Omental fat pad (tissue), 4 donors: Measurements from ENCODE around the gene IGF2BP1. TPM values are rescaled to one million over a fixed set of nuclear protein-coding genes. Genes with fewer than 3 reads are reported as not detected.
"Not testable (repeated sequence)": the region's sequence is repeated elsewhere in the genome, so short reads cannot be mapped to it uniquely, and the experiment has no call there.

Source experiments
- ATAC-seq: fragments of 150-250 bp; one replicate; pipeline ENCODE4 v1.9.1; 2016; ENCODE audit warnings: mild to moderate bottlenecking, moderate library complexity; ENCODE audit not compliant: low FRiP score
- DNase-seq: peaks from one replicate; pipeline ENCODE4 v3.0.0-alpha.2; 2019; ENCODE audit warnings: low spot score
- total RNA-seq, 4 donors: library from RNA; depleted of rRNA; stranded (reverse); fragments of >200 nt; gene quantifications; one replicate each; pipeline ENCODE4 v1.1.0, GENCODE V29; 2016
- TF ChIP-seq, protein P1 (sequence below), 3 donors: fragments of 450-650 bp; IDR thresholded peaks; one replicate each; pipeline ENCODE4 v1.5.1; 2016 to 2017; ENCODE audit warnings: antibody characterized with exemption in 3 of 3, mild to moderate bottlenecking in 3 of 3, moderate library complexity in 2 of 3

IGF2BP1 gene
- total RNA-seq, 4 donors from 2014 or later, result 0.16 TPM; not detected in 3

DNA sequence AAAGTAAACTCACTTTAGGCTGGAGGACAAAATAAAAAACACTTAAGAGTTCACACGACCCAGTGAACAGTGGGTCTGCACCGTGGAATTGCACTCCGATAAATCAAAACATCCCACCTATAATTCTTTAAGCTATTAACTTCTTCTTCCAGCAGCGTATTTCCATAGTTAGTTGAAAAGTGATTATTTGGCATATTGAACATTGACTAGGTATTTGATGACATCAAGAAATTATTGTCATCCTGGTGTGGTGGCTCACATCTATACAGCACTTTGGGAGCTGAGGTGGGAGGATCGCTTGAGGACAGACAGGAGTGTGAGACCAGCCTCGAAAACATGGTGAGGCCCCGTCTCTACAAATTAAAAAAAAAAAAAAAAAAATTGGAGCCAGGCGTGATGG lies 23.4 kb downstream of the IGF2BP1 start:
- DNase-seq (no peak), ATAC-seq (no peak)
- TF ChIP-seq, protein P1, sequence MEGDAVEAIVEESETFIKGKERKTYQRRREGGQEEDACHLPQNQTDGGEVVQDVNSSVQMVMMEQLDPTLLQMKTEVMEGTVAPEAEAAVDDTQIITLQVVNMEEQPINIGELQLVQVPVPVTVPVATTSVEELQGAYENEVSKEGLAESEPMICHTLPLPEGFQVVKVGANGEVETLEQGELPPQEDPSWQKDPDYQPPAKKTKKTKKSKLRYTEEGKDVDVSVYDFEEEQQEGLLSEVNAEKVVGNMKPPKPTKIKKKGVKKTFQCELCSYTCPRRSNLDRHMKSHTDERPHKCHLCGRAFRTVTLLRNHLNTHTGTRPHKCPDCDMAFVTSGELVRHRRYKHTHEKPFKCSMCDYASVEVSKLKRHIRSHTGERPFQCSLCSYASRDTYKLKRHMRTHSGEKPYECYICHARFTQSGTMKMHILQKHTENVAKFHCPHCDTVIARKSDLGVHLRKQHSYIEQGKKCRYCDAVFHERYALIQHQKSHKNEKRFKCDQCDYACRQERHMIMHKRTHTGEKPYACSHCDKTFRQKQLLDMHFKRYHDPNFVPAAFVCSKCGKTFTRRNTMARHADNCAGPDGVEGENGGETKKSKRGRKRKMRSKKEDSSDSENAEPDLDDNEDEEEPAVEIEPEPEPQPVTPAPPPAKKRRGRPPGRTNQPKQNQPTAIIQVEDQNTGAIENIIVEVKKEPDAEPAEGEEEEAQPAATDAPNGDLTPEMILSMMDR (IDR thresholded peaks at IDR 0.05), result no peak

DNA sequence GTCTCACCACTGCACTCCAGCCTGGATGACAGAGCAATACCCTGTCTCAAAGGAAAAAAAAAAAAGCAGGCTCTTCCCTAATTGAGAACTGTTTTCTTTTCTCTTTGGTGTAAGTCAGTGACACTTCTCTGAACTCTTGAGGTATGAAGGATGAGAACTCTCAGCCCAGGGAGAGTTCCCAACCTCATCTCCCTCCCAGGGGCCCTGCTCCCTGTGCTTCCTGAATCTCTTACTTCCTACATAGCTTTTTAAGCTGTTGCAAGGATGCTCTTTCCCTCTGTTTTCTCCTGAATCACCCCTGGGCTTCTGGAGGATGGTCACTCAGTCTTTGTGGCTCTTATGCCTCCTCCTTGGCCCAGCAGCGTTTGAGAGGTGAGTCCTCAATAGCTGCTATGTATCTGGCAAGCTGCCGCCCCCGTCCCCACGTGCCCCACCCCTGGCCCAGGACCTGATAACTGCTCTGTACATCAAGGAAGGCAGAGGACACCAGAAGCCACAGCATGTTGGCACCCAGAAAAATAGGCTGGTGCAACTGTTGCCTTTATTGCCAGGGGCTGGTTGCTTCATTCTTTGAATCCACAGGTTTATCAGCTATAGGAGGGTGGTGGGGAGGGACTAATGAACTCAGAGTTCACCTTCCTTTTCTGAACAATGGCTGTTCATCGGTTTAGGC lies 24.0 kb downstream of the IGF2BP1 start:
- ATAC-seq (no peak), DNase-seq (no peak)
- TF ChIP-seq, protein P1 (IDR thresholded peaks at IDR 0.05), result no peak

DNA sequence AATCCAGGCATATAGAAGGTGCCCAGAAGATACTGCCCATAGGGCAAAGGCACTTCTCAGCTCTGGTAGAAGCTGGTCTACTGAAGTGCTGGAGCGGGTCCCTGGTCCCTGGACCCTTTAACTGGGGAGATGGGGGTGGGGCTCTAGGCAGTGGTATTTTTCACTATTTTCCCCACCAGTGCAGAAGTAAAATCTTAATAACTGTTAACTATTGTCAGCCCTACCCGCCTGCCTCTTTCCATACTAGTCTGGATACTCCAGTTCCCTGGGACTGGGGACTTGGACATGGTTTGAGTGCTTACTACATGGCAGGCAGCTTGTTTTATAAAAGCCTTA lies 24.6 kb downstream of the IGF2BP1 start:
- no peak for ATAC-seq
- no peak for DNase-seq
- TF ChIP-seq, protein P1 (IDR thresholded peaks at IDR 0.05), result no peak

DNA sequence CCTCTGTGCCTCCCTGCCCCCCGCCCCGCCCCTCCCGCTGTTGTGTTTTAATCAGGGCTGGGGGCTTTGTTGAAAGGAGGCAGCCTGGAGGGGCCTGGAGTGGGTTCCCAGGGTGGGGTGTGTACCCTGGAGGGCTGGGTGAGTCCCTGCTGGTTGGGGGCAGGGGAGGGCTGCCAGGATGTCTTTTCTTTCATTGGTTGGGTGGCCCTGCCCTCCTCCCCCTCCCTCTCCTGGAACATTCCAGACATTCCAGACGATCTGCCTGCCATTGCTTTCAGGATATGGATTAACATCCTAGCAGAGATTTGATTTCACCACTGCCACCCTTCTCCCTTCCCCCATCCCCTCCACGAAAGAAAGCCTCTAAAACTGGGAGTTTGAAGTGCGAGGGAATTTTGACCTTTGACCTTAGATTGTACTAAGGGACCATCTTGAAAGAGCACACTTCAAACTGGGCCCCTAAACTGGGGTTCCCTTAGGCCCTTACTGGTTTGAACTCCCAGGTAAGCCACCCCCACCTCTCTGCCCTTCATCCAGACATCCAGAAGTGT lies 25.3 kb downstream of the IGF2BP1 start:
- ATAC-seq (no peak), DNase-seq (no peak)
- TF ChIP-seq, protein P1 (IDR thresholded peaks at IDR 0.05), result no peak

DNA sequence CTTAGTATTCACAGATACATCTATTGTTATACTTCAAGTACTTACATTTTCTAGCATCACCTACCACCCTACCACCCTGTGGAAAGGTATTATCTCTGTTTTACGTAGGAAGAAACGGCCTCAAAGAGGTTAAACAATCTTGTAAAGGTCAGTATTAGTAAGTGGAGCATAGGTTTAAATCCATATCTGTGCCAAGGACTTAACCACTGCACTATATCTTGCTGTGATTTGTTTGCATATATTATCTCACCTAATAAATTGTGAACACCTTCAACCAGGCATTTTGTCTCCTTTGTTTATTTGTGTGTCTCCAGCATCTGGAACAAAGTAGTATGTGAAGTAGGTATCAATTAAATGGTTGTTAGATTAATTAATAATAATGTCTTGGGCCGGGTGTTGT lies 27.3 kb downstream of the IGF2BP1 start:
- DNase-seq, result no peak
- ATAC-seq, result no peak
- TF ChIP-seq, protein P1 (IDR thresholded peaks at IDR 0.05), result no peak

DNA sequence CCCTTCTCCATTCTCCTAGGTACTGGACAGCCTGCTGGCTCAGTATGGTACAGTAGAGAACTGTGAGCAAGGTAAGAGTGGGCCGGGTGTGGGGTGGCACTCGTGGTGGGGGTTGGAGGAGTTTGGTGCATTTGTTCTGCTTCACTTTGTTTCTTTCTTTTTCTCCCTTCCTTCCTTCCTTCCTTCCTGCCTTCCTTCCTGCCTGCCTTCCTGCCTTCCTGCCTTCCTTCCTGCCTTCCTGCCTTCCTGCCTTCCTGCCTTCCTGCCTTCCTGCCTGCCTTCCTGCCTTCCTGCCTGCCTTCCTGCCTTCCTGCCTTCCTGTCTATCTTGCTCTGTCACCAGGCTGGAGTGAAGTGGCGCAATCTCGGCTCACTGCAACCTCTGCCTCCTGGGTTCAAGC lies 29.3 kb downstream of the IGF2BP1 start:
- DNase-seq, ATAC-seq: not testable (repeated sequence)

DNA sequence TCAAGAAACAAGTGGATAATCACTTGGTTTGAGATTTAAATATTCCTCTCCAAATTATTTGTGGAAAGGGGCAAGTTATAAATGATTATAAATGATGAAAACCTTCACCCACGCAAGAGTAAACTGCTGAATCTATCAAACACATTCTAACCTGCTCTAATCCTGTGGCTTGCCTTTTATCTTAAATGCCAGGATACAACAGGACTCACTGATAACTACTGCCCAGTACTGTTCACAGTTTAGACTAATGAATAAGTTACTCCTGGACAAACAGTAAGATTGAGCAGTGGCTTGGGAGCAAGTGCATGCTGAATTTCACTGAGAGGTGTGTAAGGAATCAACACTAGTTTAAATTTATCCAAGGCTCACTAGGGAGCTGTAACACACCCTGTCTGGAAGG lies 31.1 kb downstream of the IGF2BP1 start:
- TF ChIP-seq, protein P1 (IDR thresholded peaks at IDR 0.05), result no peak
- ATAC-seq (no peak), DNase-seq (no peak)
